Skeletal muscle cell (primary cell): ENCODE results near the gene MPC1.
A peak's percentile ranks its signal among the peaks of the same experiment; 100 is the strongest.
"Not testable (repeated sequence)": the region's sequence is repeated elsewhere in the genome, so short reads cannot be mapped to it uniquely, and the experiment has no call there.

ENCODE experiments used
- DNase-seq: peaks from one replicate; pipeline ENCODE4 v3.0.0-alpha.2; 2010; ENCODE audit warnings: low read depth
- H3K4me3 ChIP-seq: 2 replicates; pipeline ENCODE4 v1.5.1; 2011; ENCODE audit warnings: low read depth, mild to moderate bottlenecking, control low read depth, low read length, moderate library complexity

MPC1 gene

DNA sequence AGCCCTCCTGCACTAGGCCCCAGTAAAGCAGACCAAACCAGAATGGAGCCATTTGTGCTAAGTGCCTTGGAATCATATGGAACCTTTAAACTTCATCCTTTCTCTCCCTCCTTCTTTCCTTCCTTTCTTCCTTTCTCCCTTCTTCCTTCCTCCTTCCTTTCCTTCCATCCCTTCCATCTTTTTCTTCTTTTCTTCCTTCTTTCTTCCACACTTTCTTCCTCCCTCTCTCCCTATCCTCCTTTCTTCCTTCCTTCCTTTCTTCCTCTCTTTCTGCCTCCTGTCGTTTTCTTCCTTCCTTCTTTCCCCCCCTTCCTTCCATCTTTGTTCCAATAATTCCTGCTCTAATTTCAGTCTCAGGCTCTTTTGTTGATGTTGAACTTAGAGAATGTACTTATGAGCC lies 29.2 kb downstream of the MPC1 start:
- no peak for DNase-seq
- no peak overlapping the region for H3K4me3 ChIP-seq

DNA sequence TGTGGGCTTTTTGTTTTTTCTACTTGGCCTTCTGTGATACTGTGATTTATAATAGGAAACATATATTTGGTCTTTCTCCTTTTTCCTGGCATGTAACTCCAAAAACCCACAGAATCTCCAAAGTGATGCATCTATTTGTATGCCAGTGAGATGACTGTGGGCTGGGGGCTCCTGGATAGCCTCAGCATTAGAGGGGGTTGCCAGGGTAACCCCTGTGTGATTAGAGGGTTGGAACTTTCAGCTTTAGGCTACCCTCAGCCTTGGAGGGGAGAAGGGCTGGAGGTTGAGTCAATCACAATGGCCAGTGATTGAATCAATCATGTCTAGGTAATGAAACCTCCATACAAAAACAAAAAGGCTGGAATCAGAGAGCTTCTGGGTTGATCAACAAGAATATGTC lies 29.8 kb downstream of the MPC1 start:
- DNase-seq, result no peak
- no peak overlapping the region for H3K4me3 ChIP-seq

- no peak for DNase-seq
- no peak overlapping the region for H3K4me3 ChIP-seq
Observed at GRCh38 chr6:166351715-166352285, 30.9 kb downstream of the MPC1 start.

- H3K4me3 ChIP-seq, result no peak overlapping the region
- DNase-seq, result no peak
Observed at GRCh38 chr6:166348305-166348949, 34.3 kb downstream of the MPC1 start.

GRCh38 chr6:166346965-166347364 lies 35.8 kb downstream of the MPC1 start:
- DNase-seq, result no peak
- H3K4me3 ChIP-seq, result no peak overlapping the region

DNA sequence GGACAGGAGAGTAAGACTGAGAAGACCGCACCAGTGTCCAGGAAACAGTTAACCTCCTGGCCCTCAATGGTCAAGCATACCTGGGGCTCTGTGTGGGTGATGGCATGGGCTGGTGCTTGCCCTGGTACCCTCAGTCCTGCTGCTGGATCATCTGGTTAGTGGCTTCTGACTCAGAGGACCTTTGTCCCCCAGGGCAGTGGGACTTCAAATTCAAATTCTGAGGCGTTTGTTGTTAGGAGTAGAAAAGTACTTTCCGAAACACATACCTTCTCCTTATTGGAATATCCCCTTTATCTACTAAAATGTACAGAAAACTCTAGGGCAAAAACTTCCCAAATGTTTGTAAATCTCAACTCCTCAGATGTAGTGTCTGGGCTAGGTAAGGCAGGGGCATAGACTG lies 36.3 kb downstream of the MPC1 start:
- H3K4me3 ChIP-seq, result no peak overlapping the region
- no peak for DNase-seq

GRCh38 chr6:166345672-166346071 lies 37.1 kb downstream of the MPC1 start:
- not testable (repeated sequence) for DNase-seq, H3K4me3 ChIP-seq

DNA sequence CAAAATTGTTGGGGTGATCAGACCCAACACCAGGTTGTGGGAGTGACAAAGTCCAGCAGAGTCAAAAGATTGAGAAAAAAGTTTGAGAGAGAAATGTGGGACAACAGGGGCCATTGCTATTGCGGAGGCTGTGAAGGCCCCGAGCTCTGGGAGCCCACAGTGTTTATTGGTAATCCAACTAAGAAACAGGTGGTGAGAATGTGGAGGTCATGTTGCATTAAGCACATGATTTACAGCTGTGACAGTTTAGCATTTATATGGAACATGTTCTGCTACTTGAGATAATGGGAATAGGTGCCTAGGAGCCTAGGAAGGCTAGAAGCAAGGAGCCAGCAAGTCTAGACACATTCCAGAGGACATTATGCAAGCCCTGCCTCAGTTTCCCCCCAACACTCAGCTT lies 37.8 kb downstream of the MPC1 start:
- not testable (repeated sequence) for DNase-seq, H3K4me3 ChIP-seq

DNA sequence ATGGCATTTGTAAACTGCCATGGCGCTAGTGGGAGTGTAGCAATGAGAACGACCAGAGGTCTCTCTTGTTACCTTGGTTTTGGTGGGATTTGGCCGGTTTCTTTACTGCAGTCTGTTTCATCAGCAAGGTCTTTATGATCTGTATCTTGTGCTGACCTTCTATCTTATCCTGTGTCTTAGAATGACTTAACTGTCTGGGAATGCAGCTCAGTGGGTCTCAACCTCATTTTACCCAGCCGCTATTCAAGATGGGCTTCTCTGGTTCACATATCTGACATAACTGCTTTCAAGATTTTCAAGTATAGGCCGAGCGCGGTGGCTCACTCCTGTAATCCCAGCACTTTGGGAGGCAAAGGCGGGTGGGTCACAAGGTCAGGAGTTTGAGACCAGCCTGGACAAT lies 38.5 kb downstream of the MPC1 start:
- no peak overlapping the region for H3K4me3 ChIP-seq
- DNase-seq, result no peak

GRCh38 chr6:166343150-166343487 lies 39.6 kb downstream of the MPC1 start:
- DNase-seq, result no peak
- H3K4me3 ChIP-seq, result peak overlapping the region; percentile 98

DNA sequence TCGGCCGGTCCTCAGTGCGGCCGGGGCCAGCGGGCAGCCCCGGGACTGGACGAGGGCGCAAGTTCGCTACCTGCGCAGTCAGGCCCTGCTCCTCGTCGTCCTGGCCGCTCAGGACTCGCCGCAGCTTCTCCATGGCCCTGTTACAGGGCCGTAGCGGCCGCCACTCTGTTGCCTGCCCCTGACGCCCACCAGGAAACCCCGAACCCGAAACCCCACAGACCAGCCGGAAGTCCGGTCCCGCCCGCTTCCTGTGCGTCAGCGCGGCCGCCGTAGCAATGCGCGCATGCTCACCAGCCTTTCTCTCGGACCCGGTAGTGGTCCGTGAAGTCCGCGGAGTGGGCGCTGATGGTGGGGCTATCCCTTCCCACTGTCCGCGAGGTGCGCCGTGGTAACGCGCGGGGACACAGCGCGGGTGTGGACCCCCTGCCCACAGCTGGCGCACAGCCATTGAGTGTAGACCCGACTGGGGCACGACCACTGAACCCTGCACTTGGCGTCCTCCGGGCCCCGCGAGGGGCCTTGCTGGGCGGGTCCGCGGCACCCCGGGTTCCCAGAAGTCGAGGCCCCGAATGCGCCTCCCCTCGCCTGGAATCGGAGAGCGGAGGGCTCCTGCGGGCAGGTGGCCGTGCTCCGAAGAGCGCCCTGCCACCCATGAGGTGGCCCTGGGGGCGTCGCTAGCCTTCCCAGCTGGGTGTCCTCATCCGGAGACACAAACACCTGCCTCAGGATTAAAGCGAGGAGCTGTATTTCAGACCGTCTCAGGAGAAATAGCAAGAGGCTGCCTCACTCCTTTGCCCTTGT lies 40.2 kb downstream of the MPC1 start, which contains the start of gene SFT2D1:
SFT2D1 (minus strand) TSS at position 197 of the 801 bp plus-strand sequence; CDS start at position 133, 64 bp downstream.
- peak; percentile 45 for DNase-seq
- peak within 1 kb of the TSS; percentile 98 for H3K4me3 ChIP-seq

DNA sequence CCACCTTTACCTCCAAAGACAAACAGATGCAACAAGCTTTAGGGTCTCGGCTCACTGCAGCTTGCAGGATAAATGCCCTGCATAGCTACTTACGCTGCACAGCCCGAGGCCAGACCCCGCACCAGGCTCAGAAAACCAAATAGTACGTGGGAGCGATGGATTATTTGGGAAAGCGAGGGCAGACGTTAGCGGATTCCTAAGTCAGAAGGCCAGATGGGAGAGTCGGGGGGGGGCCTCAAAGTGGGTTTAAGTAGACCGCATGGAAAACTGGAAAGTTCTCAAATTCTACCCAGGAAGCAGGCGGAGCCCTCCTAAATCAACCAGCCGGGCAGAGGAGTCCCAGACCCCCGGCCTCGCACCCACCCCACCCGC lies 40.8 kb downstream of the MPC1 start:
- H3K4me3 ChIP-seq, result peak overlapping the region; percentile 98
- no peak for DNase-seq

DNA sequence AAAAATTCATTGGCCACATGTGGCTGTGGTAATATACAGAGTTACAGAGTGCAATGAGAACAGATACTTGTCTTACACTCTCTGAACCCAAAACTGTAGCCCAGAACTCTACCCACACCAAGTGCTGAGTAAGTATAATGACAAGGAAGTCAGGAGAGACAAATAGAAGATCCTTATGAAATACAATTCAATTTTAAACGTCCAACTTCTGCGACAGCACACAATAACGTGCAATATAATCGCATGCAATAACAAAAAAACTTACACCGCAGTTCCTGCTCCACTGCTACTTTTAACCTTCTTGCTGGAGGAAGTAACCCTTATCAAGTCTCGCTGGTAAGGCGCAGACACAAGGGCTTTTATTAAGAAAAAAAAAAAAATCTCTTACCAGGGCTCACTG lies 41.3 kb downstream of the MPC1 start:
- H3K4me3 ChIP-seq, result peak overlapping the region; percentile 98
- no peak for DNase-seq

GRCh38 chr6:166338854-166339253 lies 43.9 kb downstream of the MPC1 start:
- DNase-seq, result no peak
- no peak overlapping the region for H3K4me3 ChIP-seq

DNA sequence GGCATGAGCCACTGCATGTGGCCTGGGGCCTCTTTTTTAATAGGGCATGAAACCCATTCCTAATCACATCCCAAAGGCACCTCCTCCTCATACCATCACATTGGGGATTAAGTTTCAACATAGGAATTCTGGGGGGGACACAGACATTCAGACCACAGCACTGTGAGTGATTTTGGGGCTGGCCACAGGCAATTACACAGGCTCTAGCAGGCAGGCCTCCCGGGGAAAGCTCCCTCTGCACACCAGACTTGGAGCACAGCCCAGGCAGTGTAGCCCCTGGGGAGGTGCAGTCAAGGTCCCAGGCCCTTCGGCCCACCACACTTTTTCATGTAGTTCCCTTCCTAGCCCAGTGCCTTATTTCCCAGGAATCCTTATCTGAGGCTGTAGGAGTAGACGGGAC lies 45.9 kb downstream of the MPC1 start:
- H3K4me3 ChIP-seq, result no peak overlapping the region
- DNase-seq, result no peak

DNA sequence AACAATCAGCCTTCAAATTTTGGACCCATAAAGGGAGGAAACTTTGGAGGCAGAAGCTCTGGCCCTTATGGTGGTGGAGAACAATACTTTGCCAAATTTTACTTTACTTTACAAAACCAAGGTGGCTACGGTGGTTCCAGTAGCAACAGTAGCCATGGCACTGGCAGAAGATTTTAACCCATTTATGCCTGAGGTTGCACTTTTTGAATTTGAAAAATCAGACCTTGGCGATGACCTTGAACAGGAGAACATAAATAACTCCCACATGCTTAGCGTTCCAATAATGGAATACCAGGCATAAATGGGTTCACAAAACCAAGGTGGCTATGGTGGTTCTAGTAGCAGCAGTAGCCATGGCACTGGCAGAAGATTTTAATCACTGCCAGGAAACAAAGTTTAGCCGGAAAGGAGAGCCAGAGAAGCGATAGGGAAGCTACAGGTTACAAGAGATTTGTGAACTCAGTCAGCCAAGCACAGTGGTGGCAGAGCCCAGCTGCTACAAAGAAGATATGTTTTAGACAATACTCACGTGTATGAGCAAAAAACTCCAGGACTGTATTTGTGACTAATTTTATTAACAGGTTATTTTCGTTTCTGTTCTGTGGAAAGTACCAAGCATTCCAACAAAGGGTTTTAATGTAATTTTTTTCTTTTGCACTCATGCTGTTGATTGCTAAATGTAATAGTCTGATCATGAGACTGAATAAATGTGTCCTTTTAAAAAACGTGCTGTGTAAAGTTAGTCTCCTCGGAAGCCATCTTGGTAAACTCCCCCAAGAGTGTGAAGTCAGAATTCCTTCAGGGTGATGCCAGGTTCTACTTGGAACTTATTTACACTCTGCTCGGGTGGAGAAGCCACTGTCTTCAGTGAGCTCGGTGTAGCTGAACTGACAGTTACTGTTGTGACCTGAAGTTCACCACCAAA lies 47.1 kb downstream of the MPC1 start:
- no peak overlapping the region for H3K4me3 ChIP-seq
- no peak for DNase-seq

DNA sequence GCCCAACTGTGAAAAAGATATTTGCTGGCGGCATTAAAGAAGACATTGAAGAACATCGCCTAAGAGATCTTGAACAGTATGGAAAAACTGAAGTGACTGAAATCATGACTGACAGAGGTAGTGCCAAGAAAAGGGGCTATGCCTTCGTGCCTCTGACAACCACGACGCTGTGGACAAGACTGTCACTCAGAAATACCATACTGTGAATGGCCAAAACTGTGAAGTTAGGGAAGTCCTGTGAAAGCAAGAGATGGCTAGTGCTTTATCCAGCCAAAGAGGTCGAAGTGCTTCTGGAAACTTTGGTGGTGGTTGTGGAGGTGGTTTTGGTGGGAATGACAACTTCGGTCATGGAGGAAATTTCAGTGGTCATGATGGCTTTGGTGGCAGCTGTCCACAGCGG lies 47.9 kb downstream of the MPC1 start:
- no peak for DNase-seq

GRCh38 chr6:166333172-166333995 lies 49.4 kb downstream of the MPC1 start:
- DNase-seq, result no peak
- H3K4me3 ChIP-seq, result no peak overlapping the region

More for the DNA sequence above, 47.9 kb downstream of the MPC1 start:
- H3K4me3 ChIP-seq, result no peak overlapping the region
